H1 (cell line): ENCODE results near the gene CDHR2. TPM values are rescaled to one million over a fixed set of nuclear protein-coding genes. Genes with fewer than 3 reads are reported as not detected.
A peak's percentile ranks its signal among the peaks of the same experiment; 100 is the strongest.

Source experiments
- CTCF ChIA-PET: fragments of 300-600 bp; sonication (Branson Sonifier 250); formaldehyde crosslinking; loops from one replicate; lab custom pipeline; 2021; ENCODE audit not compliant: partially characterized antibody; lab: Charles Lee
- POLR2A ChIA-PET: fragments of 300-600 bp; sonication (Branson Sonifier 250); formaldehyde crosslinking; loops from one replicate; lab custom pipeline; 2021; ENCODE audit warnings: inconsistent platforms; ENCODE audit not compliant: partially characterized antibody; lab: Charles Lee
- DNase-seq, 2 experiments: peaks; one replicate each; pipeline versions ENCODE4 v3.0.0 to v3.0.0-alpha.2; 2010 to 2022; ENCODE audit warnings: low spot score in 2 of 2, low read depth in 1 of 2, mixed read lengths in 1 of 2
- FAIRE-seq: peaks from 2 replicates; lab custom pipeline; 2011; peaks lifted over from hg19 to GRCh38; lab: Jason Lieb, UNC
- H2AFZ ChIP-seq: 2 replicates; pipeline ENCODE4 v1.8.1; 2012; ENCODE audit warnings: low read length, inconsistent platforms
- H2AK5ac ChIP-seq: 2 replicates; pipeline ENCODE4 v1.6.1; 2013; ENCODE audit warnings: low read depth, low read length
- H2BK120ac ChIP-seq: replicated peaks from 2 replicates; pipeline ENCODE3; 2013; ENCODE audit warnings: low read depth, low read length, inconsistent platforms
- H2BK12ac ChIP-seq: 2 replicates; pipeline ENCODE4 v1.6.1; 2013; ENCODE audit warnings: low read depth, low read length
- H2BK15ac ChIP-seq: 2 replicates; pipeline ENCODE4 v1.6.1; 2013; ENCODE audit warnings: low read length
- H2BK20ac ChIP-seq: 2 replicates; pipeline ENCODE4 v1.6.1; 2013; ENCODE audit warnings: low read length
- H2BK5ac ChIP-seq: 2 replicates; pipeline ENCODE4 v1.6.1; 2013; ENCODE audit warnings: low read depth, low read length
- H3K14ac ChIP-seq: 2 replicates; pipeline ENCODE4 v1.6.1; 2013; ENCODE audit warnings: inconsistent platforms; ENCODE audit not compliant: insufficient read length
- H3K18ac ChIP-seq: 2 replicates; pipeline ENCODE4 v1.6.1; 2013; ENCODE audit warnings: low read length; ENCODE audit errors: extremely low read depth
- H3K23ac ChIP-seq: 2 replicates; pipeline ENCODE4 v1.6.1; 2013; ENCODE audit warnings: inconsistent platforms; ENCODE audit not compliant: insufficient read length
- H3K23me2 ChIP-seq: 2 replicates; pipeline ENCODE4 v1.6.1; 2013; ENCODE audit warnings: low read depth, low read length
- H3K27ac ChIP-seq: 2 replicates; pipeline ENCODE4 v1.6.1; 2011; ENCODE audit warnings: low read depth, low read length, inconsistent platforms
- H3K27me3 ChIP-seq, 4 experiments: replicated peaks in 1 of 4; 1 replicate in 1 of 4; 2 replicates in 3 of 4; pipeline versions ENCODE4 v1.6.1 to v1.8.1; 2011 to 2013; ENCODE audit warnings: low read length in 3 of 4, mild to moderate bottlenecking in 3 of 4, inconsistent platforms in 2 of 4, mixed read lengths in 2 of 4, moderate library complexity in 1 of 4; ENCODE audit not compliant: control insufficient read depth in 3 of 4, insufficient read depth in 3 of 4; ENCODE audit errors: extremely low read depth in 1 of 4
- H3K36me3 ChIP-seq, 4 experiments: 2 replicates each; pipeline versions ENCODE4 v1.6.1 to v1.8.1; 2011 to 2013; ENCODE audit warnings: mild to moderate bottlenecking in 4 of 4, low read length in 3 of 4, moderate library complexity in 2 of 4, control low read depth in 1 of 4, inconsistent platforms in 1 of 4; ENCODE audit not compliant: insufficient read depth in 4 of 4, control insufficient read depth in 2 of 4
- H3K4ac ChIP-seq: replicated peaks from 2 replicates; pipeline ENCODE3; 2013; ENCODE audit warnings: low read length, low read depth, mixed read lengths, inconsistent platforms; ENCODE audit not compliant: insufficient read length
- H3K4me1 ChIP-seq, 4 experiments: replicated peaks in 1 of 4; 1 replicate in 1 of 4; 2 replicates in 3 of 4; pipeline versions ENCODE4 v1.6.1 to v1.8.1; 2011 to 2013; ENCODE audit warnings: low read length in 3 of 4, inconsistent platforms in 2 of 4, mixed read lengths in 1 of 4; ENCODE audit not compliant: insufficient read depth in 4 of 4, control insufficient read depth in 3 of 4
- H3K4me2 ChIP-seq, 2 experiments: 2 replicates each; pipeline versions ENCODE4 v1.6.1 to v1.8.1; 2011 to 2013; ENCODE audit warnings: low read depth in 2 of 2, low read length in 2 of 2, control low read depth in 1 of 2, inconsistent platforms in 1 of 2, mild to moderate bottlenecking in 1 of 2; ENCODE audit not compliant: insufficient read depth in 1 of 2
- H3K4me3 ChIP-seq, 4 experiments: fragments of 200-600, 300-600 bp in 1 of 4; sonication (generic), shearing (Covaris generic), sonication (Bioruptor Twin) in 1 of 4; 2 replicates each; pipeline versions ENCODE4 v1.5.1 to v1.8.1; 2011 to 2016; ENCODE audit warnings: low read length in 4 of 4, low read depth in 3 of 4, control low read depth in 2 of 4, inconsistent platforms in 2 of 4, mild to moderate bottlenecking in 2 of 4, mixed read lengths in 1 of 4, moderate library complexity in 1 of 4; ENCODE audit not compliant: insufficient read depth in 2 of 4; ENCODE audit errors: extremely low read depth in 1 of 4
- H3K56ac ChIP-seq: replicated peaks from 2 replicates; pipeline ENCODE3; 2013; ENCODE audit warnings: low read depth, mild to moderate bottlenecking, mixed read lengths, low read length, inconsistent platforms; ENCODE audit not compliant: insufficient read length
- H3K79me1 ChIP-seq: 2 replicates; pipeline ENCODE4 v1.6.1; 2013; ENCODE audit warnings: low read depth, low read length, control low read depth
- H3K79me2 ChIP-seq, 2 experiments: 2 replicates each; pipeline versions ENCODE4 v1.6.1 to v1.8.1; 2012 to 2013; ENCODE audit warnings: low read length in 2 of 2, mild to moderate bottlenecking in 2 of 2, inconsistent platforms in 1 of 2; ENCODE audit not compliant: insufficient read depth in 2 of 2, control insufficient read depth in 1 of 2
- H3K9ac ChIP-seq, 4 experiments: replicated peaks in 1 of 4; 1 replicate in 1 of 4; 2 replicates in 3 of 4; pipeline versions ENCODE4 v1.6.1 to v1.8.1; 2011 to 2013; ENCODE audit warnings: low read depth in 3 of 4, low read length in 3 of 4, control low read depth in 2 of 4, mild to moderate bottlenecking in 2 of 4, moderate library complexity in 2 of 4, inconsistent platforms in 1 of 4; ENCODE audit errors: extremely low read depth in 1 of 4
- H3K9me3 ChIP-seq, 2 experiments: 2 replicates each; pipeline versions ENCODE4 v1.6.1 to v1.8.1; 2012 to 2013; ENCODE audit warnings: mild to moderate bottlenecking in 2 of 2, moderate library complexity in 2 of 2, control low read depth in 1 of 2, inconsistent platforms in 1 of 2, low read depth in 1 of 2, low read length in 1 of 2, mixed read lengths in 1 of 2; ENCODE audit not compliant: insufficient read depth in 2 of 2
- H4K20me1 ChIP-seq, 2 experiments: replicated peaks in 1 of 2; 2 replicates each; pipeline versions ENCODE3 to v1.8.1; 2011 to 2013; ENCODE audit warnings: inconsistent platforms in 2 of 2, low read length in 2 of 2, mild to moderate bottlenecking in 1 of 2; ENCODE audit not compliant: insufficient read depth in 2 of 2, control insufficient read depth in 1 of 2
- H4K5ac ChIP-seq: 2 replicates; pipeline ENCODE4 v1.6.1; 2013; ENCODE audit warnings: low read length, low read depth, mixed read lengths, inconsistent platforms; ENCODE audit not compliant: insufficient read length
- H4K8ac ChIP-seq: 2 replicates; pipeline ENCODE4 v1.8.0; 2013; ENCODE audit warnings: mild to moderate bottlenecking, moderate library complexity, low read length, inconsistent platforms; ENCODE audit not compliant: insufficient read depth; ENCODE audit errors: extremely low read depth
- H4K91ac ChIP-seq: replicated peaks from 2 replicates; pipeline ENCODE3; 2013; ENCODE audit warnings: low read length, mixed read lengths, inconsistent platforms; ENCODE audit not compliant: insufficient read length
- BACH1 ChIP-seq: IDR thresholded peaks from 2 replicates; pipeline ENCODE4 v1.6.1; 2012; ENCODE audit warnings: low read length, improper control_type of control experiment
- CBX8 ChIP-seq: fragments of 300-800, 300-1000 bp; sonication (generic); IDR thresholded peaks from 2 replicates; pipeline ENCODE4 v1.7.1; 2016; ENCODE audit warnings: low read depth, low read length, borderline replicate concordance
- GABPA ChIP-seq: IDR thresholded peaks from 2 replicates; pipeline ENCODE4 v1.6.1; 2011; ENCODE audit warnings: mild to moderate bottlenecking, low read length, moderate library complexity, borderline replicate concordance; ENCODE audit not compliant: insufficient read depth
- KDM4A ChIP-seq: IDR thresholded peaks from one replicate; pipeline ENCODE4 v1.7.1; 2012; ENCODE audit warnings: low read depth, mild to moderate bottlenecking, moderate library complexity, low read length, inconsistent platforms; ENCODE audit not compliant: severe bottlenecking
- WGBS, 2 experiments: shearing (Covaris generic) in 1 of 2; methylation state at CpG; one replicate each; pipeline versions ENCODE4 v1.1.6 to v1.1.7; 2013 to 2015; ENCODE audit warnings: low lambda C conversion rate in 2 of 2, mixed read lengths in 2 of 2, inconsistent platforms in 1 of 2, low coverage in 1 of 2, missing lambda C conversion rate in 1 of 2; ENCODE audit not compliant: insufficient replicate concordance in 2 of 2, insufficient coverage in 1 of 2, insufficient read length in 1 of 2; ENCODE audit errors: extremely low coverage in 1 of 2, missing lambda C conversion rate in 1 of 2; 5-methylcytosine and 5-hydroxymethylcytosine counted together
- polyA plus RNA-seq, 7 experiments: library from polyadenylated mRNA; depleted of rRNA in 3 of 7; stranded (reverse) in 5 of 7; unstranded in 2 of 7; fragments of >200 nt in 5 of 7; fragments of 200-250 nt in 2 of 7; gene quantifications; 1 replicate in 5 of 7; 2 replicates in 1 of 7; 4 replicates in 1 of 7; pipeline versions ENCODE4 v1.2.1 to v1.2.3, GENCODE V29; 2011 to 2013; ENCODE audit warnings: missing spikeins in 2 of 7, mixed read lengths in 2 of 7
- total RNA-seq: library from RNA; stranded (reverse); fragmentation: NEBNext Ultra II Directional; extraction: Animal tissue kit (Norgen Biotek cat#: 25700); gene quantifications from 2 replicates; pipeline ENCODE4 v1.2.1, GENCODE V29; 2021

Gene CDHR2
- total and polyA plus RNA-seq, 2 of the 8 experiments (the other 6 are each of a cell fraction or from before 2014, with no cell fraction given) = 0.02 to 0.43 TPM

GRCh38 chr5:176550275-176550831, 1.2 kb downstream of the CDHR2 start:
- WGBS, 2 experiments = 85% methylated on average over 16 of the region's 16 CpGs; no CpG with 5 or more reads in 1 of the 2 experiments
- Histone ChIP-seq H3K4me2 (no peak overlapping the region), H3K4me1 (peaks cover 0 to 11% (median 4%) of the 10 kb centered on the region in 4 experiments; a peak in 3 of 7 replicates), H2BK5ac (no peak overlapping the region), H2AFZ (no peak overlapping the region), H2BK12ac (no peak overlapping the region), H3K23ac (no peak overlapping the region), H3K18ac (no peak overlapping the region), H2BK20ac (no peak overlapping the region), H4K8ac (peak overlapping the region; percentile 41; the same call in 1 of the 2 replicates), H3K23me2 (no peaks in the 10 kb centered on the region), H3K9me3 (no peaks in the 10 kb centered on the region), H2BK15ac (no peak overlapping the region), H3K4me3 (no peak overlapping the region), H3K9ac (no peak overlapping the region), H2AK5ac (no peak overlapping the region), H3K79me1 (no peaks in the 10 kb centered on the region), H3K14ac (no peak overlapping the region), H2BK120ac (no peak overlapping the region), H4K20me1 (peaks cover 0 to 1% of the 10 kb centered on the region in 2 experiments), H3K36me3 (no peaks in the 10 kb centered on the region), H4K5ac (no peak overlapping the region), H3K56ac (no peak overlapping the region), H3K4ac (no peak overlapping the region), H4K91ac (no peak overlapping the region), H3K27ac (no peak overlapping the region), H3K79me2 (no peaks in the 10 kb centered on the region), H3K27me3 (no peaks in the 10 kb centered on the region)
- no peak for DNase-seq
- POLR2A ChIA-PET = interaction anchor here (1.2 to 6.9 kb wide), 4 partner anchors 11 to 22 kb away, joined by 3 to 63 read pairs (median 4); partner anchors contain the start of gene RNF44
- CTCF ChIA-PET = interaction anchor here (1.5 to 2.9 kb wide), 4 partner anchors 11 to 46 kb away, joined by 3 to 16 read pairs (median 12); no protein-coding TSS in a partner anchor
- FAIRE-seq = no peak
- TF ChIP-seq BACH1 (no peak), GABPA (no peak), CBX8 (no peak), KDM4A (no peak)
